IPS-18c (cell line): ENCODE results near the gene KLHL11.
"Not testable (repeated sequence)": the region's sequence is repeated elsewhere in the genome, so short reads cannot be mapped to it uniquely, and the experiment has no call there.

Experiments used
- H3K4me3 ChIP-seq: 2 replicates; pipeline ENCODE4 v1.7.0; 2013; ENCODE audit warnings: low read depth, mild to moderate bottlenecking, low read length, moderate library complexity; ENCODE audit not compliant: insufficient read depth
- H3K9me3 ChIP-seq: one replicate; pipeline ENCODE4 v1.6.1; 2013; ENCODE audit warnings: mild to moderate bottlenecking, low read length, moderate library complexity; ENCODE audit not compliant: control insufficient read depth, insufficient read depth

The KLHL11 gene

GRCh38 chr17:41851382-41851781 is 13.8 kb downstream of the KLHL11 start:
- not testable (repeated sequence) for H3K4me3 ChIP-seq, H3K9me3 ChIP-seq

GRCh38 chr17:41849251-41849990 is 15.8 kb downstream of the KLHL11 start:
- H3K4me3 ChIP-seq, result no peak overlapping the region
- H3K9me3 ChIP-seq, result no peaks in the 10 kb centered on the region

GRCh38 chr17:41848788-41849187 is 16.4 kb downstream of the KLHL11 start:
- Histone ChIP-seq H3K4me3 (no peak overlapping the region), H3K9me3 (no peaks in the 10 kb centered on the region)

- no peaks in the 10 kb centered on the region for H3K9me3 ChIP-seq
- no peak overlapping the region for H3K4me3 ChIP-seq
Observed at GRCh38 chr17:41844971-41845370, 20.3 kb downstream of the KLHL11 start.

- H3K9me3 ChIP-seq, H3K4me3 ChIP-seq: not testable (repeated sequence)
Observed at GRCh38 chr17:41840781-41841180, 24.4 kb downstream of the KLHL11 start.

- H3K9me3 ChIP-seq, H3K4me3 ChIP-seq: not testable (repeated sequence)
Observed at GRCh38 chr17:41839448-41839847, 25.8 kb downstream of the KLHL11 start.

GRCh38 chr17:41837761-41838538 is 27.3 kb downstream of the KLHL11 start, which contains the start of gene KLHL10:
Gene KLHL10 (plus strand): TSS chr17:41837825. CDS start chr17:41837933, 108 bp downstream.
- Histone ChIP-seq H3K9me3 (no peaks in the 10 kb centered on the region), H3K4me3 (no peak within 1 kb of the TSS)

GRCh38 chr17:41836550-41837196 is 28.6 kb downstream of the KLHL11 start:
- peak overlapping the region; percentile 89 for H3K4me3 ChIP-seq
- H3K9me3 ChIP-seq, result no peaks in the 10 kb centered on the region

GRCh38 chr17:41835800-41836549 is 29.2 kb downstream of the KLHL11 start, which contains the start of gene NT5C3B:
Gene NT5C3B (minus strand): TSS chr17:41836232. CDS start chr17:41836193, 39 bp downstream.
- H3K4me3 ChIP-seq, result peak within 1 kb of the TSS; percentile 89

GRCh38 chr17:41835214-41835799 is 29.9 kb downstream of the KLHL11 start:
- Histone ChIP-seq H3K4me3 (peak overlapping the region; percentile 89), H3K9me3 (no peaks in the 10 kb centered on the region)

More at GRCh38 chr17:41835800-41836549, 29.2 kb downstream of the KLHL11 start, which contains the start of gene NT5C3B:
- no peaks in the 10 kb centered on the region for H3K9me3 ChIP-seq

GRCh38 chr17:41829961-41830360 is 35.3 kb downstream of the KLHL11 start:
- not testable (repeated sequence) for H3K4me3 ChIP-seq, H3K9me3 ChIP-seq

- Histone ChIP-seq H3K9me3 (no peaks in the 10 kb centered on the region), H3K4me3 (no peak overlapping the region)
Observed at GRCh38 chr17:41825175-41825845, 39.9 kb downstream of the KLHL11 start.

- no peak overlapping the region for H3K4me3 ChIP-seq
- H3K9me3 ChIP-seq, result no peaks in the 10 kb centered on the region
Observed at GRCh38 chr17:41824086-41824485, 41.1 kb downstream of the KLHL11 start.

GRCh38 chr17:41823580-41823979 is 41.6 kb downstream of the KLHL11 start:
- Histone ChIP-seq H3K9me3 (no peaks in the 10 kb centered on the region), H3K4me3 (no peak overlapping the region)

GRCh38 chr17:41823141-41823524 is 42.1 kb downstream of the KLHL11 start:
- no peak overlapping the region for H3K4me3 ChIP-seq
- peaks cover 1% of the 10 kb centered on the region for H3K9me3 ChIP-seq
